GM18498 (cell line): ENCODE results near the gene SEC11A.
A peak's percentile ranks its signal among the peaks of the same experiment; 100 is the strongest.
"Not testable (repeated sequence)": the region's sequence is repeated elsewhere in the genome, so short reads cannot be mapped to it uniquely, and the experiment has no call there.

ENCODE experiments used
- ATAC-seq: cut with Tn5 transposase; IDR thresholded peaks from one replicate; pipeline ENCODE4 v1.9.1; 2021; ENCODE audit warnings: mild to moderate bottlenecking, moderate library complexity; ENCODE audit not compliant: unreplicated experiment

Gene SEC11A

GRCh38 chr15:84645997-84646396, 69.9 kb downstream of the SEC11A start:
- ATAC-seq: no peak

GRCh38 chr15:84645496-84645895, 70.4 kb downstream of the SEC11A start:
- ATAC-seq: no peak

GRCh38 chr15:84643838-84644237, 72.1 kb downstream of the SEC11A start:
- no peak for ATAC-seq

GRCh38 chr15:84642640-84643039, 73.3 kb downstream of the SEC11A start:
- not testable (repeated sequence) for ATAC-seq

GRCh38 chr15:84641871-84642270, 74.1 kb downstream of the SEC11A start:
- not testable (repeated sequence) for ATAC-seq

- ATAC-seq: no peak
These were observed 77.8 kb downstream of the SEC11A start for GRCh38 chr15:84638103-84638502.

GRCh38 chr15:84634228-84634837, 81.6 kb downstream of the SEC11A start:
- no peak for ATAC-seq

GRCh38 chr15:84633311-84634227, 82.4 kb downstream of the SEC11A start:
- ATAC-seq: peak; percentile 51

- no peak for ATAC-seq
These were observed 84.2 kb downstream of the SEC11A start for GRCh38 chr15:84631706-84632272.

GRCh38 chr15:84629033-84629432, 86.9 kb downstream of the SEC11A start:
- no peak for ATAC-seq

- ATAC-seq: no peak
These were observed 90.8 kb downstream of the SEC11A start for GRCh38 chr15:84625123-84625522.

- no peak for ATAC-seq
These were observed 91.6 kb downstream of the SEC11A start for GRCh38 chr15:84624359-84624758.

- ATAC-seq: no peak
These were observed 94.5 kb downstream of the SEC11A start for GRCh38 chr15:84621358-84621979.

- no peak for ATAC-seq
These were observed 95.3 kb downstream of the SEC11A start for GRCh38 chr15:84620626-84621025.
